ENCODE data around the gene KPRP. TPM values are rescaled to one million over a fixed set of nuclear protein-coding genes. Genes with fewer than 3 reads are reported as not detected.

KPRP gene
- total and polyA plus RNA-seq, 8 donors = 0.30 TPM; not detected in 7

DNA sequence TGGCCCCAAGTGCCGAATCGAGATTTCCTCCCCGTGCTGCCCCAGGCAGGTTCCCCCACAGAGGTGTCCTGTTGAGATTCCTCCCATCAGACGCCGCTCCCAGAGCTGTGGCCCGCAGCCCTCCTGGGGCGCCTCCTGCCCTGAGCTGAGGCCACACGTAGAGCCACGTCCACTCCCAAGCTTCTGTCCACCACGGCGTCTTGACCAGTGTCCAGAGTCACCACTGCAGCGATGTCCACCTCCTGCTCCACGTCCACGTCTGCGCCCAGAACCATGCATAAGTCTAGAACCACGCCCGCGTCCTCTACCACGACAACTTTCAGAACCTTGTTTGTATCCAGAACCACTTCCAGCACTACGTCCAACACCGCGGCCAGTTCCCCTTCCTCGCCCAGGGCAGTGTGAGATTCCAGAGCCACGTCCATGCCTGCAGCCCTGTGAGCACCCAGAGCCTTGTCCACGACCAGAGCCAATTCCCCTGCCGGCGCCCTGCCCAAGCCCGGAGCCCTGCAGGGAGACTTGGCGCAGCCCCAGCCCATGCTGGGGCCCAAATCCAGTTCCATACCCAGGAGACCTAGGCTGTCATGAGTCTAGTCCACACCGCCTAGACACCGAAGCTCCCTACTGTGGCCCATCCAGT lies 2.8 kb downstream of the KPRP start:
- no peaks in the 10 kb centered on the region for H3K36me3 ChIP-seq
- intact Hi-C loops (cut with DNase I; ENCODE audit: low total_unique reads) = no loop called here
- H3K9me3 ChIP-seq = no peaks in the 10 kb centered on the region
- no peaks in the 10 kb centered on the region for H3K4me1 ChIP-seq
- no peak for DNase-seq
- H3K4me3 ChIP-seq = no peak overlapping the region
- 90 to 94% (median 93%) methylated on average over 20 to 31 of the region's 31 CpGs for WGBS, 5 donors
- H3K27me3 ChIP-seq = peaks cover 0 to 19% (median 0%) of the 10 kb centered on the region in 3 donors
- TF ChIP-seq POLR2AphosphoS5 (IDR thresholded peaks at IDR 0.05) (no peak), EP300 (IDR thresholded peaks at IDR 0.05) (no peak), CTCF (IDR thresholded peaks at IDR 0.05) (no peak)
- H3K27ac ChIP-seq = no peak overlapping the region

DNA sequence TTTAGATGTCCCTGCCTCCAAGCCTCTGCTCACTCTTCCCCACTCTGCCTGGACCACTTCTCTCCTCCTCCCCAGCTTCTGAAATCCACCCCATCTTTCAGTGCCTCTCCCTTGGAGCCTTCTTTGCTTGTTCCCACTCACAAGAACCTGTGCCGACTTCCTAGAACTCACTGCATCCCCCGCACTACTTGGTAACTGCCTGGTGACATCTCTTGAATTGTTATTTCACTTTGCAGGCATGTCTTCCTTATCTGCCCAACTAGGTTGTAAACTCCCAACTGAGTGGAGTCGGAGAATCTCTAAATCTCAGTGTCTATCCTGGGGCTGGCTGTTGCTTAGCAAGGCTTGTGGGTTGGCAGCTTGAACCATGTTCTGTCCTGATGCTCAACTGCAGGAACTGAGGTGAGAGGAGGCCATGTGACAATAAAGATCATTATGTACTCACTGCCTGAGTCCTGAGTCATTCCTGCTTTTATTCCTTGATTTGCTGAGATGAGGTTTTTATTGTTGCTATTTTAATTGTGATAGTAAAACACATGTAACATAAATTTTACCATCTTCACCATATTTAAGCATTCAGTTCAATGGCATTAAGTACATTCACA lies 3.9 kb downstream of the KPRP start:
- no peak overlapping the region for H3K4me3 ChIP-seq
- no peaks in the 10 kb centered on the region for H3K4me1 ChIP-seq
- H3K27me3 ChIP-seq = peaks cover 0 to 15% (median 0%) of the 10 kb centered on the region in 3 donors
- intact Hi-C loops (cut with DNase I; ENCODE audit: low total_unique reads) = no loop called here
- no peaks in the 10 kb centered on the region for H3K36me3 ChIP-seq
- no peak for TF ChIP-seq POLR2AphosphoS5 (IDR thresholded peaks at IDR 0.05)
- no peak for DNase-seq
- H3K27ac ChIP-seq = no peak overlapping the region
- H3K9me3 ChIP-seq = no peaks in the 10 kb centered on the region
- WGBS, 5 donors = 83 to 98% (median 91%) methylated on average over 3 of the region's 3 CpGs

DNA sequence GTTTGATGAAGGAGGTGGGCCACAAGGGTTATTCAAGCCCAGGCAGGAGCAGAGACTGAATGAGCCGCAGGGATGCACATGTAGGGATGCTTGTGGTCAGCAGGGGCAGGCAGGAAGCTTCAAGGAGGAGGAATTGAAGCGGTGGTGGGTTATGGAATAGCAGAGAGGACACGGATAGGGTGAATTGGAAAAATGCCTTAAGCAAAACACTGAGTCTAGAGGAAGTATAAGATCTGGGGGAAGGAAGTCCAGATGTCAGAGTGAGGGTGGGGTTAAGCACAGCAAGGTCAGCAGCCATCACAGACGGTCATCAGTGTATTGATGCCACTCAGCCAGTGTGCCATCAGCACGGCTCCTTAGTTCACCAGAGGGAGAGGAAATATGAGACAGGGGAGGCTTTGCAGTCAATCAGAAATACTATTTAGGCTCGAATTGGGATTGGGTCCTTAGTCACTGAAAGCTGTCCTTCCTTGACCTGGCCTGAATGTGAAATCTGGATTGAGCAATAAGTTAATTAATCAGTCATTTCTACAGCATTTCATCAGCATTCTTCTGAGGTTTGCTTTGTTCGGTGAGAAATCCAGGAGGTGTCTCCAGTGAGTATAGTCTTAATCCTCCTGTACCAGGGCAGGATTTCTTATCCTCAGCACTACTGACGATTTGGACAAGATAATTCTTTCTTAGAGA lies 11.2 kb downstream of the KPRP start:
- H3K27ac ChIP-seq = no peak overlapping the region
- H3K4me1 ChIP-seq = no peaks in the 10 kb centered on the region
- TF ChIP-seq EP300 (IDR thresholded peaks at IDR 0.05) (no peak), POLR2A (IDR thresholded peaks at IDR 0.05) (no peak), POLR2AphosphoS5 (IDR thresholded peaks at IDR 0.05) (no peak), CTCF (IDR thresholded peaks at IDR 0.05) (no peak)
- peaks cover 0 to 4% (median 0%) of the 10 kb centered on the region in 4 donors for H3K9me3 ChIP-seq
- H3K27me3 ChIP-seq = no peaks in the 10 kb centered on the region
- H3K36me3 ChIP-seq = no peaks in the 10 kb centered on the region
- WGBS, 5 donors = 47 to 60% (median 53%) methylated on average over 8 of the region's 8 CpGs
- intact Hi-C loops (cut with DNase I; ENCODE audit: low total_unique reads) = no loop called here
- no peak overlapping the region for H3K4me3 ChIP-seq
- no peak for DNase-seq

GRCh38 chr1:152770411-152770810 lies 12.6 kb downstream of the KPRP start:
- H3K36me3 ChIP-seq = no peaks in the 10 kb centered on the region
- H3K4me1 ChIP-seq = no peaks in the 10 kb centered on the region
- TF ChIP-seq POLR2A (IDR thresholded peaks at IDR 0.05) (no peak), POLR2AphosphoS5 (IDR thresholded peaks at IDR 0.05) (no peak), EP300 (IDR thresholded peaks at IDR 0.05) (no peak), CTCF (IDR thresholded peaks at IDR 0.05) (no peak)
- H3K9me3 ChIP-seq = peaks cover 0 to 4% (median under 1%) of the 10 kb centered on the region in 4 donors
- WGBS, 5 donors = 60 to 72% (median 69%) methylated on average over 1 of the region's 1 CpG
- no peak overlapping the region for H3K27ac ChIP-seq
- no peak for DNase-seq
- peaks cover 0 to 8% (median 0%) of the 10 kb centered on the region in 3 donors for H3K27me3 ChIP-seq
- intact Hi-C loops (cut with DNase I; ENCODE audit: low total_unique reads) = no loop called here
- H3K4me3 ChIP-seq = no peak overlapping the region

Measured in stomach (tissue), 9 donors.